HEK293 (cell line): Measurements from ENCODE around the gene CCIN.

Source experiments
- BCL11B ChIP-seq: fragments of 450-650 bp; formaldehyde crosslinking; IDR thresholded peaks from 2 replicates; pipeline ENCODE4 v1.5.1; 2016; ENCODE audit warnings: low read depth, missing biosample characterization, missing genetic modification characterization
- HOXA7 ChIP-seq: sonication (generic); formaldehyde crosslinking; IDR thresholded peaks from 2 replicates; pipeline ENCODE4 v1.8.1; 2022; ENCODE audit warnings: missing genetic modification reagents, borderline replicate concordance
- ZBTB21 ChIP-seq: fragments of 450-650 bp; formaldehyde crosslinking; IDR thresholded peaks from 2 replicates; pipeline ENCODE4 v1.5.1; 2017; ENCODE audit warnings: missing biosample characterization, missing genetic modification characterization
- ZBTB49 ChIP-seq: fragments of 450-650 bp; formaldehyde crosslinking; IDR thresholded peaks from 2 replicates; pipeline ENCODE4 v1.5.1; 2016; ENCODE audit warnings: missing biosample characterization, missing genetic modification characterization, low read depth

- no peak for TF ChIP-seq ZBTB49
- no peak for TF ChIP-seq ZBTB21 (tag by site-specific recombination)
- TF ChIP-seq HOXA7 (CRISPR knock-in tag): no peak
- no peak for TF ChIP-seq BCL11B (tag by site-specific recombination)
Measured at GRCh38 chr9:36141761-36142160, 27.4 kb upstream of the CCIN start.
